Hepatic stellate cell (primary cell): ENCODE measurements around the gene ZEB1.
"Not testable (repeated sequence)": the region's sequence is repeated elsewhere in the genome, so short reads cannot be mapped to it uniquely, and the experiment has no call there.

Experiments
- DNase-seq: peaks from one replicate; pipeline ENCODE4 v3.0.0; 2011; ENCODE audit warnings: low spot score

ZEB1 gene

DNA sequence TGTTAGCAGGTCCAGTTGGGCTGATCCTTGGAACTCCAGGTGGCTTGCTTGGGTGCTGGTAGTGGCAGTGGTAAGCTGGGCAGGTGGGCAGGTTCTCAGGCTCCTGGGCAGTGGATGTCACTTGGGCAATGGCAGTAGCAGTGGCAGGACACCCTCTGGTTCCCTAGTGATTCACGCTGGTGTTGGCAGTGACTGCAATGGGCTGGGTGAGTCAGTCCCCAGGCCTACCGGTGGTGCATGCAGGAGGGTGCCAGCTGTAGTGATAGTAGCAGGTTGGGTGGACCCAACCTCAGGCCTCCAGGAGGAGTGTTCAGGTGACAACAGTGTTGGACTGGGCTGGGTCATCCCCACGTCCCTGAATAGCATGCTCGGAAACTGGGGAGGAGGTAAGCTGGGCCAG lies 189.2 kb downstream of the ZEB1 start:
- DNase-seq = no peak

- DNase-seq = peak; percentile 2
Measured at GRCh38 chr10:31508882-31509281, 189.9 kb downstream of the ZEB1 start.

GRCh38 chr10:31509989-31510388 lies 191.0 kb downstream of the ZEB1 start:
- no peak for DNase-seq

DNA sequence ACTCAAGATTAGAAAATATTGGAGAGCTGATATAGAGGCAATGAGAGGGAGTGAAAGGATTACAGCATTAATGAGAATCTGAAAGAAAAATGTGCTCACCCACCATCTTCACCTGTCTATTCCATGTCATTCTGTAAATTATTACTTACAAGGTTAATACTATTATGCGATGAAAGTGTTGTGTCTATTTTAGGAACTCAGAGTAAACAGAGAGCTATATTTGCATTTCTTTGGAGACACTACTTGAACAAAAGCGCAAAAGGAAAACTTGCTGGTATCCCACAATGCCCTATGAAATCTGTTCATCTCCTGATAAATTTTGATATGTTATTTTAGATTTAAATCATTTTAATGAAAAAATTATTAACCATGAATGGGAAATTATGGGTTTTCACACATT lies 196.1 kb downstream of the ZEB1 start:
- DNase-seq = no peak

GRCh38 chr10:31515819-31516402 lies 196.9 kb downstream of the ZEB1 start:
- DNase-seq = peak; percentile 6

DNA sequence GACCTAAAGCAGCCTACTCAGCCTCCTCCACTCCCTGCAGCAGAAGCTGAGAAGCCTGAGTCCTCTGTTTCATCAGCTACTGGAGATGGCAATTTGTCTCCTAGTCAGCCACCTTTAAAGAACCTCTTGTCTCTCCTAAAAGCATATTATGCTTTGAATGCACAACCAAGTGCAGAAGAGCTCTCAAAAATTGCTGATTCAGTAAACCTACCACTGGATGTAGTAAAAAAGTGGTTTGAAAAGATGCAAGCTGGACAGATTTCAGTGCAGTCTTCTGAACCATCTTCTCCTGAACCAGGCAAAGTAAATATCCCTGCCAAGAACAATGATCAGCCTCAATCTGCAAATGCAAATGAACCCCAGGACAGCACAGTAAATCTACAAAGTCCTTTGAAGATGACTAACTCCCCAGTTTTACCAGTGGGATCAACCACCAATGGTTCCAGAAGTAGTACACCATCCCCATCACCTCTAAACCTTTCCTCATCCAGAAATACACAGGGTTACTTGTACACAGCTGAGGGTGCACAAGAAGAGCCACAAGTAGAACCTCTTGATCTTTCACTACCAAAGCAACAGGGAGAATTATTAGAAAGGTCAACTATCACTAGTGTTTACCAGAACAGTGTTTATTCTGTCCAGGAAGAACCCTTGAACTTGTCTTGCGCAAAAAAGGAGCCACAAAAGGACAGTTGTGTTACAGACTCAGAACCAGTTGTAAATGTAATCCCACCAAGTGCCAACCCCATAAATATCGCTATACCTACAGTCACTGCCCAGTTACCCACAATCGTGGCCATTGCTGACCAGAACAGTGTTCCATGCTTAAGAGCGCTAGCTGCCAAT lies 202.2 kb downstream of the ZEB1 start:
- DNase-seq = no peak

- DNase-seq = no peak
Measured at GRCh38 chr10:31522820-31523219, 203.8 kb downstream of the ZEB1 start.

GRCh38 chr10:31524460-31524859 lies 205.4 kb downstream of the ZEB1 start:
- no peak for DNase-seq

DNA sequence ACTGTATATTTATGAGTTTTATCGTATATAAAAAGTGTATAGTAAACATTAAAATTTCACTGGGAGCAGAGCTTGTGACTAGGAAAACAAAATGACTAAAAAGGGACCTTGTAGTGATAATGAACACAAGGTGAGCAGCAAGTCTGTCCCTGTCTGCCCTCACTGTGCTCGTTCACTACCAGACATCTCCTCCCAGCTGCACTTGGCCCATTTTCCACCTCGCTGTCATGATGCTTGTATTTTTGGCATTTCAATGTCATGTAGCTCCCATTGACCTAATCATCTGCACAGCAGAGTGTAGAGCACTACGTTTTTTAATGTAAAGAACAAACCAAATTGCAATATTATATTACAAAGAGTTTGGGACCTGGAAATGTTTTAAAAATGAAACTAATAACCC lies 207.2 kb downstream of the ZEB1 start:
- no peak for DNase-seq

- DNase-seq = no peak
Measured at GRCh38 chr10:31526681-31527080, 207.7 kb downstream of the ZEB1 start.

GRCh38 chr10:31528831-31529230 lies 209.8 kb downstream of the ZEB1 start:
- DNase-seq = no peak

- no peak for DNase-seq
Measured at GRCh38 chr10:31536302-31536701, 217.3 kb downstream of the ZEB1 start.

DNA sequence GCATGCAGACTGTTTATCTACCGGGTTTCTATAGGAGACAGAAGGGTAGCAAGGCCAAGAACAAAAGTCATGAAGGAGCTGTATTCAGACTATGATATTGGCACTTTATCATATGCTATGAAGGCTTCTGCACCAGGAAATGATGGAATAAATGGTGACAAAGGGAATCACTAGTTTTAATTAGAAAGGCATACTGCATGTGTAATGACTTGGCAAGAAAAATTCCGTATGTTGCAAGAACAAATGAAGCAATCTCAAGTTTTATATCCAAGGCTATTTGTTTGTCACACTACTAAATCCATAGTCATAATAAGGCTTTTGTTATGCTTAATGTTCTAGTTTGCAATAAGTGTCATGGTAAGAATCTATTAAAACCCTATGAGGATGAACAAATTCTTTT lies 230.9 kb downstream of the ZEB1 start:
- no peak for DNase-seq

- peak; percentile 23 for DNase-seq
Measured at GRCh38 chr10:31554556-31554955, 235.5 kb downstream of the ZEB1 start.

GRCh38 chr10:31557854-31558253 lies 238.8 kb downstream of the ZEB1 start:
- DNase-seq = no peak

GRCh38 chr10:31568252-31568861 lies 249.3 kb downstream of the ZEB1 start:
- DNase-seq = not testable (repeated sequence)

DNA sequence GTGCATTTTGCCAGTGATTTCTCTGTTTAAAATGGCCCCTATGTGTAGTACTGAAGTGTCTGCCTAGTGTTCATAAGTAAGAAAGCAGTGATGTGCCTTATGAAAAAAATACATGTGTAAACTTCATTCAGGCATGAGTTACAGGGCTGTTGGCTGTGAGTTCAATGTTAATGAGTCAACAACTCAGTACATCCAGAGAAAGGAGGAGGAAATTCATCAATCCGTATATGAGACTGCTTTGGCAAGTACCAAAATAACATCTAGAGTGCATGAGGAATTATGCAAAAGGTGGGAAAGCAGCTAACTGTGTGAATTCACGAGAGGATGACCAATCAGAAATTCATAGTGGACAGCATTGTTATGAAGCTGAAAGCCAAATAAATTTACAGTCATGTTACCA lies 255.6 kb downstream of the ZEB1 start:
- DNase-seq = no peak

- DNase-seq = no peak
Measured at GRCh38 chr10:31578181-31578852, 259.3 kb downstream of the ZEB1 start.

DNA sequence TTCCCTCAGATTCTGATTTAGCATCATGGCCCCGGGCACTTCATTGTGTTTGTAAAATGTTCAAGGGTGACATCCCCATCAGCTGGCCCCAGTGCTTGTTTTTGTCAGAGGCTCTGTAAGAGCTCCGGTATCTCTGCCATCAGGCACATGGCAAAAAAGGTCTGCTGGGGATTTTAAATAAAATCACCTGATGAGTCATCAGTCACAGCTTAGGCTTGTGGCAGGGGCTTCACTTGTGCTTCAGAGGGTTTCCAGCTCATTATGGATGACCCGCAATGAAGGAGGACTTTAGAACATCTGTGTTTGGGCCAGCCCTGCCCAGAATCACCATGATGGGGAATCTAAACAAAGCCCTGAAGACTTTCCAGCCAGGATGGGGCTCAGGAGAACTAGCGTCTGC lies 259.9 kb downstream of the ZEB1 start:
- DNase-seq = no peak
